HEK293 (cell line): ENCODE measurements around the gene SMARCD3.
A peak's percentile ranks its signal among the peaks of the same experiment; 100 is the strongest.

Experiments used
- AEBP2 ChIP-seq: fragments of 450-650 bp; formaldehyde crosslinking; IDR thresholded peaks from 2 replicates; pipeline ENCODE4 v1.5.1; 2016; ENCODE audit warnings: missing biosample characterization, missing genetic modification characterization, borderline replicate concordance
- GFI1B ChIP-seq: fragments of 450-650 bp; formaldehyde crosslinking; IDR thresholded peaks from 2 replicates; pipeline ENCODE4 v1.5.1; 2016; ENCODE audit warnings: missing biosample characterization, missing genetic modification characterization
- HIC1 ChIP-seq: fragments of 450-650 bp; formaldehyde crosslinking; IDR thresholded peaks from 2 replicates; pipeline ENCODE4 v1.5.1; 2016; ENCODE audit warnings: missing biosample characterization, missing genetic modification characterization
- RBAK ChIP-seq: fragments of 450-650 bp; formaldehyde crosslinking; IDR thresholded peaks from 2 replicates; pipeline ENCODE4 v1.5.1; 2016; ENCODE audit warnings: missing biosample characterization, missing genetic modification characterization
- REPIN1 ChIP-seq: fragments of 450-650 bp; formaldehyde crosslinking; IDR thresholded peaks from 2 replicates; pipeline ENCODE4 v1.5.1; 2017; ENCODE audit warnings: missing biosample characterization, missing genetic modification characterization, low read depth
- SCRT2 ChIP-seq: fragments of 450-650 bp; formaldehyde crosslinking; IDR thresholded peaks from 2 replicates; pipeline ENCODE4 v1.5.1; 2016; ENCODE audit warnings: missing biosample characterization, missing genetic modification characterization
- SP3 ChIP-seq: fragments of 450-650 bp; formaldehyde crosslinking; IDR thresholded peaks from 2 replicates; pipeline ENCODE4 v1.5.1; 2016; ENCODE audit warnings: missing biosample characterization, missing genetic modification characterization
- YY1 ChIP-seq: fragments of 450-650 bp; formaldehyde crosslinking; IDR thresholded peaks from 2 replicates; pipeline ENCODE4 v1.5.1; 2018; ENCODE audit warnings: missing biosample characterization, missing genetic modification characterization
- ZEB2 ChIP-seq: fragments of 450-650 bp; formaldehyde crosslinking; IDR thresholded peaks from 2 replicates; pipeline ENCODE4 v1.5.1; 2016; ENCODE audit warnings: missing biosample characterization, missing genetic modification characterization
- ZFP69B ChIP-seq: fragments of 450-650 bp; formaldehyde crosslinking; IDR thresholded peaks from 2 replicates; pipeline ENCODE4 v1.5.1; 2016; ENCODE audit warnings: missing biosample characterization, missing genetic modification characterization
- ZNF114 ChIP-seq: fragments of 450-650 bp; formaldehyde crosslinking; IDR thresholded peaks from 2 replicates; pipeline ENCODE4 v1.5.0; 2017; ENCODE audit warnings: missing biosample characterization, missing genetic modification characterization
- ZNF157 ChIP-seq: fragments of 450-650 bp; formaldehyde crosslinking; IDR thresholded peaks from 2 replicates; pipeline ENCODE4 v1.5.1; 2016; ENCODE audit warnings: missing biosample characterization, missing genetic modification characterization
- ZNF174 ChIP-seq: fragments of 450-650 bp; formaldehyde crosslinking; IDR thresholded peaks from 2 replicates; pipeline ENCODE4 v1.5.0; 2017; ENCODE audit warnings: missing biosample characterization, mild to moderate bottlenecking, missing genetic modification characterization
- ZNF184 ChIP-seq: fragments of 450-650 bp; IDR thresholded peaks from 2 replicates; pipeline ENCODE4 v1.5.1; 2018; ENCODE audit warnings: missing biosample characterization, mild to moderate bottlenecking, missing genetic modification characterization
- ZNF223 ChIP-seq: fragments of 450-650 bp; formaldehyde crosslinking; IDR thresholded peaks from 2 replicates; pipeline ENCODE4 v1.5.1; 2016; ENCODE audit warnings: missing biosample characterization, missing genetic modification characterization
- ZNF26 ChIP-seq: fragments of 450-650 bp; formaldehyde crosslinking; IDR thresholded peaks from 2 replicates; pipeline ENCODE4 v1.5.1; 2016; ENCODE audit warnings: missing biosample characterization, missing genetic modification characterization
- ZNF280D ChIP-seq: fragments of 450-650 bp; formaldehyde crosslinking; IDR thresholded peaks from 2 replicates; pipeline ENCODE4 v1.5.1; 2016; ENCODE audit warnings: missing biosample characterization, missing genetic modification characterization
- ZNF48 ChIP-seq: fragments of 450-650 bp; formaldehyde crosslinking; IDR thresholded peaks from 2 replicates; pipeline ENCODE4 v1.5.1; 2016; ENCODE audit warnings: missing biosample characterization, missing genetic modification characterization
- ZNF514 ChIP-seq: fragments of 450-650 bp; formaldehyde crosslinking; IDR thresholded peaks from 2 replicates; pipeline ENCODE4 v1.5.1; 2016; ENCODE audit warnings: missing biosample characterization, missing genetic modification characterization
- ZNF529 ChIP-seq: fragments of 450-650 bp; formaldehyde crosslinking; IDR thresholded peaks from 2 replicates; pipeline ENCODE4 v1.5.1; 2017; ENCODE audit warnings: missing genetic modification characterization, missing biosample characterization; ENCODE audit not compliant: insufficient replicate concordance
- ZNF549 ChIP-seq: fragments of 450-650 bp; IDR thresholded peaks from 2 replicates; pipeline ENCODE4 v1.5.1; 2018; ENCODE audit warnings: missing biosample characterization, missing genetic modification characterization, mild to moderate bottlenecking, inconsistent platforms, moderate library complexity
- ZNF610 ChIP-seq: fragments of 450-650 bp; formaldehyde crosslinking; IDR thresholded peaks from 2 replicates; pipeline ENCODE4 v1.5.1; 2016; ENCODE audit warnings: missing biosample characterization, missing genetic modification characterization, borderline replicate concordance
- ZNF624 ChIP-seq: fragments of 450-650 bp; formaldehyde crosslinking; IDR thresholded peaks from 2 replicates; pipeline ENCODE4 v1.5.1; 2017; ENCODE audit warnings: missing biosample characterization, missing genetic modification characterization
- ZNF629 ChIP-seq: fragments of 450-650 bp; formaldehyde crosslinking; IDR thresholded peaks from 2 replicates; pipeline ENCODE4 v1.5.1; 2017; ENCODE audit warnings: missing biosample characterization, missing genetic modification characterization
- ZNF654 ChIP-seq: fragments of 450-650 bp; formaldehyde crosslinking; IDR thresholded peaks from 2 replicates; pipeline ENCODE4 v1.5.1; 2016; ENCODE audit warnings: low read depth, missing biosample characterization, missing genetic modification characterization
- ZNF658 ChIP-seq: fragments of 450-650 bp; formaldehyde crosslinking; IDR thresholded peaks from 2 replicates; pipeline ENCODE4; 2016; ENCODE audit warnings: missing biosample characterization, missing genetic modification characterization
- ZNF692 ChIP-seq: fragments of 450-650 bp; formaldehyde crosslinking; IDR thresholded peaks from 2 replicates; pipeline ENCODE4 v1.5.1; 2016; ENCODE audit warnings: missing biosample characterization, missing genetic modification characterization
- ZNF704 ChIP-seq: fragments of 450-650 bp; formaldehyde crosslinking; IDR thresholded peaks from 2 replicates; pipeline ENCODE4 v1.5.1; 2016; ENCODE audit warnings: missing biosample characterization, missing genetic modification characterization
- ZNF707 ChIP-seq: fragments of 450-650 bp; formaldehyde crosslinking; IDR thresholded peaks from 2 replicates; pipeline ENCODE4 v1.5.1; 2016; ENCODE audit warnings: missing biosample characterization, missing genetic modification characterization
- ZNF792 ChIP-seq: fragments of 450-650 bp; formaldehyde crosslinking; IDR thresholded peaks from 2 replicates; pipeline ENCODE4 v1.5.1; 2016; ENCODE audit warnings: missing biosample characterization, missing genetic modification characterization
- ZXDB ChIP-seq: fragments of 450-650 bp; formaldehyde crosslinking; IDR thresholded peaks from 2 replicates; pipeline ENCODE4 v1.5.1; 2016; ENCODE audit warnings: missing biosample characterization, missing genetic modification characterization

SMARCD3 gene

GRCh38 chr7:151232917-151233701 lies 15.4 kb downstream of the SMARCD3 start (continued):
- TF ChIP-seq ZNF114 (tag by site-specific recombination): no peak
- no peak for TF ChIP-seq ZNF280D (tag by site-specific recombination)
- peak; percentile 57 for TF ChIP-seq ZNF692 (tag by site-specific recombination)
- no peak for TF ChIP-seq ZNF48 (tag by site-specific recombination)
- no peak for TF ChIP-seq ZNF514 (tag by site-specific recombination)
- no peak for TF ChIP-seq GFI1B
- TF ChIP-seq ZNF707: no peak
- no peak for TF ChIP-seq ZXDB (tag by site-specific recombination)
- no peak for TF ChIP-seq ZNF184
- no peak for TF ChIP-seq ZNF529
- no peak for TF ChIP-seq ZNF624
- TF ChIP-seq ZFP69B (tag by site-specific recombination): peak; percentile 37; the same call in 1 of the 2 replicates
- no peak for TF ChIP-seq ZNF549 (tag by site-specific recombination)
- no peak; the same call in 1 of the 2 replicates for TF ChIP-seq ZEB2 (tag by site-specific recombination)
- TF ChIP-seq YY1 (tag by site-specific recombination): peak; percentile 84
- TF ChIP-seq ZNF629 (tag by site-specific recombination): peak; percentile 21; the same call in 1 of the 2 replicates
- TF ChIP-seq ZNF654: no peak
- no peak for TF ChIP-seq ZNF223 (tag by site-specific recombination)
- no peak for TF ChIP-seq ZNF704 (tag by site-specific recombination)
- no peak for TF ChIP-seq SP3 (tag by site-specific recombination)
- TF ChIP-seq ZNF610 (tag by site-specific recombination): no peak
- no peak for TF ChIP-seq ZNF658 (tag by site-specific recombination)
- no peak for TF ChIP-seq RBAK (tag by site-specific recombination)
- TF ChIP-seq ZNF792: no peak
- peak; percentile 77 for TF ChIP-seq HIC1 (tag by site-specific recombination)
- TF ChIP-seq ZNF157 (tag by site-specific recombination): no peak
- no peak for TF ChIP-seq ZNF26
- no peak for TF ChIP-seq REPIN1 (tag by site-specific recombination)
- TF ChIP-seq ZNF174 (tag by site-specific recombination): no peak
- no peak for TF ChIP-seq SCRT2
- no peak for TF ChIP-seq AEBP2 (tag by site-specific recombination)
